Vagina (tissue), 2 donors: ENCODE results near the gene POU4F3. TPM values are rescaled to one million over a fixed set of nuclear protein-coding genes. Genes with fewer than 3 reads are reported as not detected.

Experiments used
- DNase-seq, 2 donors: peaks; one replicate each; pipeline ENCODE4 v3.0.0-alpha.2; 2017; ENCODE audit errors: extremely low spot score in 2 of 2
- H3K27ac ChIP-seq: fragments of 200-600 bp; sonication (generic); one replicate; pipeline ENCODE4 v1.5.1; 2019
- H3K27me3 ChIP-seq: fragments of 200-600 bp; sonication (generic); one replicate; pipeline ENCODE4 v1.5.1; 2019
- H3K36me3 ChIP-seq, 2 donors: fragments of 200-600 bp; sonication (generic); one replicate each; pipeline ENCODE4 v1.5.1; 2017 to 2019
- H3K4me1 ChIP-seq: fragments of 200-600 bp; sonication (generic); one replicate; pipeline ENCODE4 v1.5.1; 2019
- H3K4me3 ChIP-seq, 2 donors: fragments of 200-600 bp; sonication (generic); 1 replicate in 1 of 2; 2 replicates in 1 of 2; pipeline ENCODE4 v1.5.1; 2016 to 2019
- H3K9me3 ChIP-seq: fragments of 200-600 bp; sonication (generic); one replicate; pipeline ENCODE4 v1.5.1; 2019
- POLR2A ChIP-seq, 2 donors: fragments of 450-650 bp; IDR thresholded peaks; one replicate each; pipeline ENCODE4 v1.6.1; 2017; ENCODE audit warnings: antibody characterized with exemption in 2 of 2, mild to moderate bottlenecking in 2 of 2, moderate library complexity in 2 of 2
- POLR2AphosphoS5 ChIP-seq, 2 donors: sonication (generic); formaldehyde crosslinking; IDR thresholded peaks; one replicate each; pipeline ENCODE4 v1.9.0; 2017; ENCODE audit warnings: antibody characterized with exemption in 2 of 2, mild to moderate bottlenecking in 2 of 2, low read depth in 1 of 2; ENCODE audit not compliant: insufficient read depth in 1 of 2
- intact Hi-C: fragments of 100-400 bp; cut with DNase I; formaldehyde crosslinking; loops from one replicate; pipeline ENCODE4 v1.15.1; 2023
- total RNA-seq: library from RNA; depleted of rRNA; stranded (reverse); fragments of >200 nt; gene quantifications from one replicate; pipeline ENCODE4 v1.2.3, GENCODE V29; 2016
- TF ChIP-seq, protein P1 (sequence below), 3 experiments: fragments of 450-650 bp in 2 of 3; fragments of 200-600 bp in 1 of 3; sonication (generic) in 1 of 3; IDR thresholded peaks; one replicate each; pipeline ENCODE4 v1.5.1; 2017 to 2019; ENCODE audit warnings: antibody characterized with exemption in 3 of 3, mild to moderate bottlenecking in 2 of 3, moderate library complexity in 2 of 3

POU4F3 gene
- total RNA-seq, 1 donor from 2014 or later: not detected

DNA sequence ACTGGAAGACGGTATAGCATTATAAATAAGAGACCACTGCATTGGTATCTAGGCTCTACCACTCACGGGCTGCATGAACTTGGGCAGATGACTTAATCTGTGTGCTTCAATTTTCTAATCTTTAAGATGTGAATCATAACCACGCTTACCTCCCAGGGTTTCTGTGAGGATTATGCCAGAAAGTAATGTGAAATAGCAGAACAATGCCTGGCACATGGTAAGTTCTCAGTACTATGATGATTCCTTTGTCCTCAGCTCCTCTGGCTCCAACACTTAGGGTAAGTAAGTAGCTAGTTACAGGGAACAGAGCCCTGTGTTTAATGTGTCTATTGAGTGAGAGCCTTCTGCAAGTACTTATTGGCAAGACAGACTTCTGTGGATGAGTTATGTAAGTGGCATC lies 31.1 kb downstream of the POU4F3 start:
- Histone ChIP-seq H3K9me3 (no peaks in the 10 kb centered on the region), H3K36me3 (no peaks in the 10 kb centered on the region), H3K4me1 (no peaks in the 10 kb centered on the region), H3K4me3 (no peak overlapping the region), H3K27me3 (no peaks in the 10 kb centered on the region), H3K27ac (no peak overlapping the region)
- TF ChIP-seq, protein P1, sequence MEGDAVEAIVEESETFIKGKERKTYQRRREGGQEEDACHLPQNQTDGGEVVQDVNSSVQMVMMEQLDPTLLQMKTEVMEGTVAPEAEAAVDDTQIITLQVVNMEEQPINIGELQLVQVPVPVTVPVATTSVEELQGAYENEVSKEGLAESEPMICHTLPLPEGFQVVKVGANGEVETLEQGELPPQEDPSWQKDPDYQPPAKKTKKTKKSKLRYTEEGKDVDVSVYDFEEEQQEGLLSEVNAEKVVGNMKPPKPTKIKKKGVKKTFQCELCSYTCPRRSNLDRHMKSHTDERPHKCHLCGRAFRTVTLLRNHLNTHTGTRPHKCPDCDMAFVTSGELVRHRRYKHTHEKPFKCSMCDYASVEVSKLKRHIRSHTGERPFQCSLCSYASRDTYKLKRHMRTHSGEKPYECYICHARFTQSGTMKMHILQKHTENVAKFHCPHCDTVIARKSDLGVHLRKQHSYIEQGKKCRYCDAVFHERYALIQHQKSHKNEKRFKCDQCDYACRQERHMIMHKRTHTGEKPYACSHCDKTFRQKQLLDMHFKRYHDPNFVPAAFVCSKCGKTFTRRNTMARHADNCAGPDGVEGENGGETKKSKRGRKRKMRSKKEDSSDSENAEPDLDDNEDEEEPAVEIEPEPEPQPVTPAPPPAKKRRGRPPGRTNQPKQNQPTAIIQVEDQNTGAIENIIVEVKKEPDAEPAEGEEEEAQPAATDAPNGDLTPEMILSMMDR (IDR thresholded peaks at IDR 0.05): no peak
- TF ChIP-seq POLR2AphosphoS5 (IDR thresholded peaks at IDR 0.05; ENCODE audit: insufficient read depth in 1 of 2, low read depth in 1 of 2) (no peak), POLR2A (IDR thresholded peaks at IDR 0.05) (no peak)
- intact Hi-C loops: no loop called here
- no peak for DNase-seq

- Histone ChIP-seq H3K4me3 (no peak overlapping the region), H3K4me1 (no peaks in the 10 kb centered on the region), H3K36me3 (no peaks in the 10 kb centered on the region), H3K27ac (no peak overlapping the region), H3K27me3 (no peaks in the 10 kb centered on the region), H3K9me3 (no peaks in the 10 kb centered on the region)
- TF ChIP-seq, protein P1 (IDR thresholded peaks at IDR 0.05): no peak
- no peak for TF ChIP-seq POLR2A (IDR thresholded peaks at IDR 0.05)
- TF ChIP-seq POLR2AphosphoS5 (IDR thresholded peaks at IDR 0.05; ENCODE audit: insufficient read depth in 1 of 2, low read depth in 1 of 2): no peak
- no peak for DNase-seq
- intact Hi-C loops: no loop called here
Measured at GRCh38 chr5:146376821-146377220, 38.2 kb downstream of the POU4F3 start.

- no peaks in the 10 kb centered on the region for H3K27me3 ChIP-seq
- intact Hi-C loops: no loop called here
- DNase-seq: no peak
- H3K9me3 ChIP-seq: no peaks in the 10 kb centered on the region
- no peak for TF ChIP-seq POLR2A (IDR thresholded peaks at IDR 0.05)
- TF ChIP-seq, protein P1 (IDR thresholded peaks at IDR 0.05): no peak
- no peak for TF ChIP-seq POLR2AphosphoS5 (IDR thresholded peaks at IDR 0.05; ENCODE audit: insufficient read depth in 1 of 2, low read depth in 1 of 2)
- no peak overlapping the region for H3K27ac ChIP-seq
- H3K36me3 ChIP-seq: no peaks in the 10 kb centered on the region
- no peaks in the 10 kb centered on the region for H3K4me1 ChIP-seq
- no peak overlapping the region for H3K4me3 ChIP-seq
Measured at GRCh38 chr5:146378986-146379385, 40.3 kb downstream of the POU4F3 start.

DNA sequence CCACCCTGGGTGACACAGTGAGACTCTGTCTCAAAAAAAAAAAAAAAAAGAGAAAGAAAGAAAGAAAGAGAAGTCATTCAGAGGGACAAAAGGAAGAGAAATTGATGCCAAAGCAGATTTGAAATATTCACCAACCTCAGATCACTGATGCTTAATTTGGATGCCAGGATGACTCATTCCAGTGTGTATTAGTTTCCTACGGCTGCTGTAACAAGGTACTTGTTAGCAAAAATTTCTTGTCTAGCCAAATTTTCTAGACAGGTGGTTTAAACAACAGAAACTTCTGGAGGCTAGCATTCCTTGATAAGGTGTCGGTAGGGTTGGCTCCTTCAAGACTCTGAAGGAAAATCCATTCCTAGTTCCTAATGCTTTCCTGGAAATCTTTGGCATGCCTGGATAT lies 42.1 kb downstream of the POU4F3 start:
- H3K27me3 ChIP-seq: no peaks in the 10 kb centered on the region
- no peak overlapping the region for H3K27ac ChIP-seq
- H3K9me3 ChIP-seq: no peaks in the 10 kb centered on the region
- DNase-seq: no peak
- no peaks in the 10 kb centered on the region for H3K36me3 ChIP-seq
- no peaks in the 10 kb centered on the region for H3K4me1 ChIP-seq
- no peak overlapping the region for H3K4me3 ChIP-seq
- TF ChIP-seq, protein P1 (IDR thresholded peaks at IDR 0.05): no peak
- TF ChIP-seq POLR2A (IDR thresholded peaks at IDR 0.05) (no peak), POLR2AphosphoS5 (IDR thresholded peaks at IDR 0.05; ENCODE audit: insufficient read depth in 1 of 2, low read depth in 1 of 2) (no peak)
- intact Hi-C loops: no loop called here

GRCh38 chr5:146388386-146388785 lies 49.7 kb downstream of the POU4F3 start:
- Histone ChIP-seq H3K4me1 (no peaks in the 10 kb centered on the region), H3K27ac (no peak overlapping the region), H3K9me3 (no peaks in the 10 kb centered on the region), H3K27me3 (no peaks in the 10 kb centered on the region), H3K36me3 (no peaks in the 10 kb centered on the region), H3K4me3 (no peak overlapping the region)
- DNase-seq: no peak
- intact Hi-C loops: no loop called here
- TF ChIP-seq POLR2A (IDR thresholded peaks at IDR 0.05) (no peak), POLR2AphosphoS5 (IDR thresholded peaks at IDR 0.05; ENCODE audit: insufficient read depth in 1 of 2, low read depth in 1 of 2) (no peak)
- TF ChIP-seq, protein P1 (IDR thresholded peaks at IDR 0.05): no peak
